Activated T-cell treated with anti-CD3 and anti-CD28 coated beads, Interleukin-2, amount 50 U/mL, for 72 hours (primary cell): ENCODE measurements around the gene ASF1B. TPM values are rescaled to one million over a fixed set of nuclear protein-coding genes. Genes with fewer than 3 reads are reported as not detected.

Experiments
- ATAC-seq, 2 donors: fragments of 150-1000 bp; cut with Tn5 transposase; replicated peaks in 1 of 2; 2 replicates each; pipeline ENCODE4 v1.10.0; 2021; ENCODE audit warnings: moderate library complexity in 2 of 2, mild to moderate bottlenecking in 1 of 2
- DNase-seq, 2 donors: peaks; one replicate each; pipeline ENCODE4 v3.0.0; 2021 to 2022; ENCODE audit warnings: mixed read lengths in 1 of 2
- H3K27ac Mint-ChIP-seq: one replicate; pipeline ENCODE4 v1.8.0; 2022; ENCODE audit warnings: mild to moderate bottlenecking, moderate library complexity, mixed read lengths
- H3K27me3 Mint-ChIP-seq: one replicate; pipeline ENCODE4 v1.8.0; 2022; ENCODE audit warnings: low read depth, mixed read lengths
- H3K36me3 Mint-ChIP-seq, 2 donors: one replicate each; pipeline ENCODE4 v1.8.0; 2022; ENCODE audit warnings: mixed read lengths in 2 of 2, mild to moderate bottlenecking in 1 of 2; ENCODE audit not compliant: insufficient read depth in 2 of 2
- H3K4me1 Mint-ChIP-seq: one replicate; pipeline ENCODE4 v1.8.0; 2022; ENCODE audit warnings: low read depth, mixed read lengths
- H3K4me3 Mint-ChIP-seq, 2 donors: one replicate each; pipeline ENCODE4 v1.8.0; 2022; ENCODE audit warnings: mild to moderate bottlenecking in 2 of 2, mixed read lengths in 2 of 2, moderate library complexity in 2 of 2
- H3K9me3 Mint-ChIP-seq, 2 donors: one replicate each; pipeline ENCODE4 v1.8.0; 2022; ENCODE audit warnings: mixed read lengths in 2 of 2
- total RNA-seq, 2 donors: library from RNA; stranded (reverse); gene quantifications; one replicate each; pipeline ENCODE4 v1.2.3, GENCODE V29; 2022

Gene ASF1B
- total RNA-seq, 2 donors from 2014 or later = 71.3 to 84.4 TPM

- DNase-seq (peak; percentile 40 to 49), ATAC-seq (peak; percentile 10 to 11)
- no peaks in the 10 kb centered on the region for H3K9me3 Mint-ChIP-seq
- peak overlapping the region; percentile 32 for H3K27ac Mint-ChIP-seq
- H3K4me1 Mint-ChIP-seq = peaks cover 10% of the 10 kb centered on the region
- no peaks in the 10 kb centered on the region for H3K27me3 Mint-ChIP-seq
- H3K36me3 Mint-ChIP-seq = peaks cover 0 to 4% of the 10 kb centered on the region in 2 donors
- peak overlapping the region; percentile 98 to 99 for H3K4me3 Mint-ChIP-seq
Measured at GRCh38 chr19:14073925-14074838, 62.2 kb downstream of the ASF1B start.

GRCh38 chr19:14073261-14073924 lies 63.0 kb downstream of the ASF1B start:
- peaks cover 0 to 4% of the 10 kb centered on the region in 2 donors for H3K36me3 Mint-ChIP-seq
- H3K27me3 Mint-ChIP-seq = no peaks in the 10 kb centered on the region
- H3K4me1 Mint-ChIP-seq = peaks cover 10% of the 10 kb centered on the region
- H3K27ac Mint-ChIP-seq = peak overlapping the region; percentile 32
- peak overlapping the region; percentile 98 to 99 for H3K4me3 Mint-ChIP-seq
- DNase-seq = peak; percentile 83 to 90
- ATAC-seq = peak; percentile 75 to 76
- no peaks in the 10 kb centered on the region for H3K9me3 Mint-ChIP-seq

GRCh38 chr19:14072535-14073260 lies 63.7 kb downstream of the ASF1B start, which contains the start of gene MISP3:
Gene MISP3 (plus strand): TSS chr19:14072786. CDS start chr19:14073310, 524 bp downstream.
- H3K27ac Mint-ChIP-seq = no peak within 1 kb of the TSS
- peak; percentile 29 to 34 for ATAC-seq
- H3K27me3 Mint-ChIP-seq = no peaks in the 10 kb centered on the region
- no peaks in the 10 kb centered on the region for H3K9me3 Mint-ChIP-seq
- peaks cover 0 to 4% of the 10 kb centered on the region in 2 donors for H3K36me3 Mint-ChIP-seq
- peak within 1 kb of the TSS; percentile 98 to 99 for H3K4me3 Mint-ChIP-seq
- DNase-seq = peak; percentile 61 to 66
- peaks cover 10% of the 10 kb centered on the region for H3K4me1 Mint-ChIP-seq

GRCh38 chr19:14070268-14071050 lies 65.9 kb downstream of the ASF1B start:
- Mint-ChIP-seq H3K4me1 (peaks cover 10% of the 10 kb centered on the region), H3K27ac (no peak overlapping the region), H3K36me3 (peaks cover 0 to 4% of the 10 kb centered on the region in 2 donors), H3K27me3 (no peaks in the 10 kb centered on the region), H3K4me3 (peak overlapping the region; percentile 53 to 56), H3K9me3 (no peaks in the 10 kb centered on the region)
- DNase-seq = no peak
- ATAC-seq = no peak

Other genes with a start within 250 kb of the ASF1B start
- gene BRME1, start 230.5 kb downstream of the ASF1B start, total RNA-seq = 10 to 100 TPM; 13.2 to 15.7 TPM
- gene CC2D1A, start 230.4 kb downstream of the ASF1B start, total RNA-seq = 10 to 100 TPM; 39.4 to 44.7 TPM
- gene PODNL1, start 198.2 kb downstream of the ASF1B start, total RNA-seq = under 1 TPM in 1 of 2 donors, not detected in 1; 0.81 TPM
- gene DCAF15, start 184.1 kb downstream of the ASF1B start, total RNA-seq = 10 to 100 TPM; 62.9 to 79.8 TPM
- gene RFX1, start 130.3 kb downstream of the ASF1B start, total RNA-seq = 10 to 100 TPM; 11.4 to 11.9 TPM
- gene RLN3, start 108.4 kb downstream of the ASF1B start, total RNA-seq = not detected
- gene IL27RA, start 104.8 kb downstream of the ASF1B start, total RNA-seq = 10 to 100 TPM; 67.0 to 75.2 TPM
- gene PALM3, start 74.5 kb downstream of the ASF1B start, total RNA-seq = under 1 TPM in 1 of 2 donors, not detected in 1; 0.10 TPM
- 1 to 10 TPM; 4.6 to 5.8 TPM for gene MISP3, start 63.8 kb downstream of the ASF1B start, total RNA-seq
- gene C19orf67, start 50.8 kb downstream of the ASF1B start, total RNA-seq = not detected
- gene SAMD1, start 45.8 kb downstream of the ASF1B start, total RNA-seq = 10 to 100 TPM; 41.6 to 77.1 TPM
- 10 to 100 TPM; 67.7 to 75.0 TPM for gene PRKACA, start 18.8 kb downstream of the ASF1B start, total RNA-seq
- 10 to 100 TPM; 15.0 to 21.2 TPM for gene ADGRL1, start 69.6 kb upstream of the ASF1B start, total RNA-seq
- 100 to 1,000 TPM; 316 to 369 TPM for gene ADGRE5, start 244.9 kb upstream of the ASF1B start, total RNA-seq